HG03280 (cell line): ENCODE measurements around the gene RGS17.

ENCODE experiments used
- ATAC-seq: cut with Tn5 transposase; IDR thresholded peaks from one replicate; pipeline ENCODE4 v1.9.1; 2021; ENCODE audit warnings: mild to moderate bottlenecking, moderate library complexity; ENCODE audit not compliant: unreplicated experiment

Gene RGS17

GRCh38 chr6:153086225-153086990, 44.7 kb downstream of the RGS17 start:
- no peak for ATAC-seq

GRCh38 chr6:153085239-153085638, 45.8 kb downstream of the RGS17 start:
- ATAC-seq = no peak

- no peak for ATAC-seq
These were observed 46.7 kb downstream of the RGS17 start for GRCh38 chr6:153084393-153084792.

GRCh38 chr6:153083869-153084268, 47.2 kb downstream of the RGS17 start:
- no peak for ATAC-seq

GRCh38 chr6:153081914-153082313, 49.2 kb downstream of the RGS17 start:
- ATAC-seq = no peak

GRCh38 chr6:153076431-153076830, 54.7 kb downstream of the RGS17 start:
- no peak for ATAC-seq

GRCh38 chr6:153074761-153075160, 56.3 kb downstream of the RGS17 start:
- no peak for ATAC-seq

GRCh38 chr6:153073841-153074240, 57.2 kb downstream of the RGS17 start:
- no peak for ATAC-seq

GRCh38 chr6:153070756-153071155, 60.3 kb downstream of the RGS17 start:
- ATAC-seq = no peak

- no peak for ATAC-seq
These were observed 61.2 kb downstream of the RGS17 start for GRCh38 chr6:153069897-153070296.

GRCh38 chr6:153065222-153065621, 65.9 kb downstream of the RGS17 start:
- ATAC-seq = no peak

- no peak for ATAC-seq
These were observed 67.1 kb downstream of the RGS17 start for GRCh38 chr6:153063936-153064335.

GRCh38 chr6:153062516-153062915, 68.6 kb downstream of the RGS17 start:
- no peak for ATAC-seq

GRCh38 chr6:153059757-153060156, 71.3 kb downstream of the RGS17 start:
- ATAC-seq = no peak

- no peak for ATAC-seq
These were observed 71.8 kb downstream of the RGS17 start for GRCh38 chr6:153059311-153059710.

GRCh38 chr6:153058909-153059308, 72.2 kb downstream of the RGS17 start:
- no peak for ATAC-seq

GRCh38 chr6:153058291-153058690, 72.8 kb downstream of the RGS17 start:
- no peak for ATAC-seq

GRCh38 chr6:153056308-153056707, 74.8 kb downstream of the RGS17 start:
- ATAC-seq = no peak

- no peak for ATAC-seq
These were observed 79.3 kb downstream of the RGS17 start for GRCh38 chr6:153051801-153052200.

GRCh38 chr6:153048631-153049030, 82.5 kb downstream of the RGS17 start:
- no peak for ATAC-seq

GRCh38 chr6:153047386-153047785, 83.7 kb downstream of the RGS17 start:
- ATAC-seq = no peak

- no peak for ATAC-seq
These were observed 85.8 kb downstream of the RGS17 start for GRCh38 chr6:153045271-153045670.

GRCh38 chr6:153044295-153044694, 86.8 kb downstream of the RGS17 start:
- no peak for ATAC-seq
